ENCODE results near the gene SVEP1. TPM values are rescaled to one million over a fixed set of nuclear protein-coding genes. Genes with fewer than 3 reads are reported as not detected.

SVEP1 gene
- total and polyA plus RNA-seq, 3 experiments from 2014 or later = not detected

DNA sequence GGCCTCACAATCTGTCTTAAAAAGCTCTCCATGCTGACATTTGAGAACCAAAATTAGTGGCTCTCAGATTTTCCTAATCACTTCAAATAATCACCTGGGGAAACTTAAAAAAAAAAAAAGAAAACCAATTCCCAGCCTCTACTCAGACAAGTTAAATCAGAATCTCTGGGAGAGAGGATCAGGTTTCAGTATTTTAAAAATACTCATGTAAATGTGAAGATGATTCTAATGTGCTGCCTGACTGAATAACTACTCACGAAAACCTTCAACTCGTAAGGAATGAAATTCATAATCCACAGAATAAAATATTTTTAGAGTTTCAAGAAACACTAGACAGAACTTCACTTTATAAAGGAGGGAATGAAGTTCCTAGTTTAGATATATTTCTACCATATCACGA, 114.4 kb downstream of the SVEP1 start:
- no peaks in the 10 kb centered on the region for H3K36me3 Mint-ChIP-seq
- no peaks in the 10 kb centered on the region for H3K9me3 ChIP-seq (ENCODE audit: low read length)
- H3K27me3 Mint-ChIP-seq = peaks cover 0 to 1% of the 10 kb centered on the region in 2 donors
- no peaks in the 10 kb centered on the region for H3K4me1 ChIP-seq (ENCODE audit: insufficient read depth, low read length)
- no peak overlapping the region for H3K4me3 Mint-ChIP-seq
- CTCF ChIA-PET = no interaction called here
- no peaks in the 10 kb centered on the region for H3K27me3 ChIP-seq (ENCODE audit: insufficient read depth, low read length, poor library complexity, severe bottlenecking)
- DNase-seq = no peak
- H3K36me3 ChIP-seq (ENCODE audit: insufficient read depth, low read length) = no peaks in the 10 kb centered on the region
- no peaks in the 10 kb centered on the region for H3K4me1 Mint-ChIP-seq
- H3K27ac Mint-ChIP-seq = no peak overlapping the region
- H3K27ac ChIP-seq (ENCODE audit: low read depth, low read length) = no peak overlapping the region
- H3K4me3 ChIP-seq (ENCODE audit: low read length) = no peak overlapping the region
- H3K9me3 Mint-ChIP-seq = peaks cover 0 to 2% (median 0%) of the 10 kb centered on the region in 5 donors
- POLR2A ChIA-PET = no interaction called here

DNA sequence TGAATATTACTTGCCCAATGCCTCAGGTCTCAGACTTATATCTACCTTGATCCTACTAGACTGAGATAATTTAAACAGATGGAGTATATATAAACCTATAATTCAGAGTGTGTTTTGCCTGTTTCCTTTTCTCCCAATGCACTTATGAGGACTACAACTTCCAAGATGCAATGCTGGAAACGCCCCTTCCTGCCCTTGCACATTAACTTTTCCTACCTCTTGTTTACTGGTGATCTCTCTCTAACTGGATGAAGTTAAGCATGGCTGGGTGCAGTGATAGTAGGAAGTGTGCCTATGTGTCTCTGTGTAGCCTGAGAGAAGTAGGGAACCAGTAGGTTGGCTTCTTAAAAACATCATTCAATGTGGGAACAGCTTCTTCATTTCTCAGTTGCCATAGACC, 115.2 kb downstream of the SVEP1 start:
- Mint-ChIP-seq H3K4me3 (no peak overlapping the region), H3K4me1 (no peaks in the 10 kb centered on the region), H3K9me3 (no peaks in the 10 kb centered on the region), H3K27ac (no peak overlapping the region), H3K27me3 (peaks cover 0 to 1% of the 10 kb centered on the region in 2 donors), H3K36me3 (no peaks in the 10 kb centered on the region)
- H3K4me3 ChIP-seq (ENCODE audit: low read length) = no peak overlapping the region
- no peaks in the 10 kb centered on the region for H3K36me3 ChIP-seq (ENCODE audit: insufficient read depth, low read length)
- no peak overlapping the region for H3K27ac ChIP-seq (ENCODE audit: low read depth, low read length)
- DNase-seq = no peak
- POLR2A ChIA-PET = no interaction called here
- no peaks in the 10 kb centered on the region for H3K27me3 ChIP-seq (ENCODE audit: insufficient read depth, low read length, poor library complexity, severe bottlenecking)
- H3K9me3 ChIP-seq (ENCODE audit: low read length) = no peaks in the 10 kb centered on the region
- H3K4me1 ChIP-seq (ENCODE audit: insufficient read depth, low read length) = no peaks in the 10 kb centered on the region
- CTCF ChIA-PET = no interaction called here

DNA sequence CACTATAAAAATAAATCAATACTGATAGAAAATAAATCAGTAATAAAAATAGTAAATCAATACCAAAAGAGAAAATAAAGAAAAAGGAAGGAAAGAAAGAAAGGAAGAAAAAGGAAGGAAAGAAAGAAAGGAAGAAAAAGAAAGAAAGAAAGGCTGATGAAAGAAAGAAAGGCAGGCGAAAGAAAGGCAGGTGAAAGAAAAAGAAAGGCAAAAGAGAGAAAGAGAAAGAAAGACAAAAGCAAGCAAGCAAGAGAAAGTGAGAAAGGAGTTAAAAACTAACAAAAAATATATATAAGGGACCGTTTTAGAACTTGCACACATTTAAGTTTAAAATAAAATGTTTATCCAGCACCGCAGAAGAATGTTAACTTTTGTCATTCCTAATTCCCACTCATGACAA, 116.0 kb downstream of the SVEP1 start:
- CTCF ChIA-PET = no interaction called here
- no peak overlapping the region for H3K4me3 Mint-ChIP-seq
- H3K27me3 ChIP-seq (ENCODE audit: insufficient read depth, low read length, poor library complexity, severe bottlenecking) = no peaks in the 10 kb centered on the region
- H3K4me1 Mint-ChIP-seq = no peaks in the 10 kb centered on the region
- H3K9me3 Mint-ChIP-seq = peaks cover 0 to 2% (median 0%) of the 10 kb centered on the region in 5 donors
- H3K27me3 Mint-ChIP-seq = peaks cover 0 to 1% of the 10 kb centered on the region in 2 donors
- no peaks in the 10 kb centered on the region for H3K9me3 ChIP-seq (ENCODE audit: low read length)
- POLR2A ChIA-PET = no interaction called here
- no peaks in the 10 kb centered on the region for H3K4me1 ChIP-seq (ENCODE audit: insufficient read depth, low read length)
- H3K27ac ChIP-seq (ENCODE audit: low read depth, low read length) = no peak overlapping the region
- H3K27ac Mint-ChIP-seq = no peak overlapping the region
- no peak for DNase-seq
- H3K36me3 Mint-ChIP-seq = no peaks in the 10 kb centered on the region
- no peak overlapping the region for H3K4me3 ChIP-seq (ENCODE audit: low read length)
- no peaks in the 10 kb centered on the region for H3K36me3 ChIP-seq (ENCODE audit: insufficient read depth, low read length)

DNA sequence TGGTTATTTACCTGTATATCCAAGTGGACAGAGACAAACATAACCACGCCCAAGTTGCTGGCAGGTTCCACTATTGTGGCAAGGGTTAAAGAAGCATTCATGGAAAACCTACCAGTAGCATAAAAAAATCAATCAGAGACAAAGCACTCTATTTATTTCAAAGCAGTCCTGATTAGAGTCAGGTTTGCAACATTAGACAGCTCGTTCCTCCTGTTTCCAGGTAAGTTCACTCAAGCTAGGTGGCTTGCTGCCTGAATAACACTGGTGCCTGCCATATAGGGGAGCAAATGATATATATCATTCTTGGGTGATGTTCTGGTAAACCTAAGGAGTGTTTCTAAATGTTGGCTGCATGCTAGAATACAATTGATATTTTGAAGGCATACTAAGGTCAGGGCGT, 122.3 kb downstream of the SVEP1 start:
- H3K27me3 Mint-ChIP-seq = no peaks in the 10 kb centered on the region
- Histone ChIP-seq H3K27ac (ENCODE audit: low read depth, low read length) (no peak overlapping the region), H3K4me3 (ENCODE audit: low read length) (no peak overlapping the region), H3K36me3 (ENCODE audit: insufficient read depth, low read length) (no peaks in the 10 kb centered on the region), H3K4me1 (ENCODE audit: insufficient read depth, low read length) (no peaks in the 10 kb centered on the region), H3K9me3 (ENCODE audit: low read length) (no peaks in the 10 kb centered on the region), H3K27me3 (ENCODE audit: insufficient read depth, low read length, poor library complexity, severe bottlenecking) (no peaks in the 10 kb centered on the region)
- no peaks in the 10 kb centered on the region for H3K36me3 Mint-ChIP-seq
- H3K4me3 Mint-ChIP-seq = no peak overlapping the region
- H3K27ac Mint-ChIP-seq = no peak overlapping the region
- ChIA-PET POLR2A (no interaction called here), CTCF (no interaction called here)
- H3K9me3 Mint-ChIP-seq = peaks cover 0 to 2% (median 0%) of the 10 kb centered on the region in 5 donors
- no peak for DNase-seq
- H3K4me1 Mint-ChIP-seq = no peaks in the 10 kb centered on the region

DNA sequence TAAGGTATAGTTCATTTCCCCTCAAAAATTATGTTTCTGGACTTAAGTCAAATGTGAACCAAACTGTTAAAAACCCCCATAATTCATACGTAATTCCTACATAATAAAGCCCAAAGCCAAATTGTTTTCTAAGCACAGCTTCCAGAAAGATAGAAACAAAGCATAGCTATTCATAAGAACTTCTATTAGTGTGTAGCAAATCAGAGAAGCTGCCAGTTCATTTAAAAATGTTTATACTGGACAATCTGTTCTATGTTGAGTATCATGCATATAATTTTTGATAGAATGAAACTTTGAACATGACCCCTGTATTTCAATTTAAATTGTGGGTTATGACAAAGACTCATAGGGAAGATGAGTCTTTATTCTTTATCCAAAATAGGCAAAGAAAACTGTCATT, 122.9 kb downstream of the SVEP1 start:
- H3K27me3 ChIP-seq (ENCODE audit: insufficient read depth, low read length, poor library complexity, severe bottlenecking) = no peaks in the 10 kb centered on the region
- ChIA-PET CTCF (no interaction called here), POLR2A (no interaction called here)
- Mint-ChIP-seq H3K36me3 (no peaks in the 10 kb centered on the region), H3K4me3 (no peak overlapping the region), H3K4me1 (no peaks in the 10 kb centered on the region), H3K27ac (no peak overlapping the region), H3K27me3 (no peaks in the 10 kb centered on the region), H3K9me3 (peaks cover 0 to 2% (median 0%) of the 10 kb centered on the region in 5 donors)
- H3K4me1 ChIP-seq (ENCODE audit: insufficient read depth, low read length) = no peaks in the 10 kb centered on the region
- H3K36me3 ChIP-seq (ENCODE audit: insufficient read depth, low read length) = no peaks in the 10 kb centered on the region
- no peak overlapping the region for H3K4me3 ChIP-seq (ENCODE audit: low read length)
- no peaks in the 10 kb centered on the region for H3K9me3 ChIP-seq (ENCODE audit: low read length)
- DNase-seq = no peak
- no peak overlapping the region for H3K27ac ChIP-seq (ENCODE audit: low read depth, low read length)

DNA sequence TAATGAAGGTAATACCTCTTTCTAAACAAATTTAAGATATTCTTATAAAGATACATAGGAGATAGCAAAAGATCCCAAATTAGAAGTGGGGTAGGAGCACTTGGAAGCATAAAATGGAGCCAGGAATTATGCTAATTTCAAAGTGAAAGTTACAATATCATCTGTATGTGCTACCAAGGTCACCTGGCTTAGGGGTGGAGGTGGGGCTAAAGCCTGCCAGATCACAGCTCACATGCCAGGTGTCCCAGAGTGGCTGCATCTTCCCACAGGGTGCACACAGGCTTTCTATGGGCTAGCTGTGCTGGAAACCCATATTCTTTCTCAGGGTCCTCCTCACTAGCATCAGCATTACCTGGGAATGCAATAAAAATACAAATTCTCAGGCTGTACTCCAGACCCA, 123.7 kb downstream of the SVEP1 start:
- Mint-ChIP-seq H3K4me1 (no peaks in the 10 kb centered on the region), H3K36me3 (no peaks in the 10 kb centered on the region), H3K27ac (no peak overlapping the region), H3K4me3 (no peak overlapping the region), H3K9me3 (peaks cover 0 to 2% (median 0%) of the 10 kb centered on the region in 5 donors), H3K27me3 (no peaks in the 10 kb centered on the region)
- Histone ChIP-seq H3K4me3 (ENCODE audit: low read length) (no peak overlapping the region), H3K27me3 (ENCODE audit: insufficient read depth, low read length, poor library complexity, severe bottlenecking) (no peaks in the 10 kb centered on the region), H3K36me3 (ENCODE audit: insufficient read depth, low read length) (no peaks in the 10 kb centered on the region), H3K9me3 (ENCODE audit: low read length) (no peaks in the 10 kb centered on the region), H3K4me1 (ENCODE audit: insufficient read depth, low read length) (no peaks in the 10 kb centered on the region), H3K27ac (ENCODE audit: low read depth, low read length) (no peak overlapping the region)
- DNase-seq = no peak
- POLR2A ChIA-PET = no interaction called here
- CTCF ChIA-PET = no interaction called here

DNA sequence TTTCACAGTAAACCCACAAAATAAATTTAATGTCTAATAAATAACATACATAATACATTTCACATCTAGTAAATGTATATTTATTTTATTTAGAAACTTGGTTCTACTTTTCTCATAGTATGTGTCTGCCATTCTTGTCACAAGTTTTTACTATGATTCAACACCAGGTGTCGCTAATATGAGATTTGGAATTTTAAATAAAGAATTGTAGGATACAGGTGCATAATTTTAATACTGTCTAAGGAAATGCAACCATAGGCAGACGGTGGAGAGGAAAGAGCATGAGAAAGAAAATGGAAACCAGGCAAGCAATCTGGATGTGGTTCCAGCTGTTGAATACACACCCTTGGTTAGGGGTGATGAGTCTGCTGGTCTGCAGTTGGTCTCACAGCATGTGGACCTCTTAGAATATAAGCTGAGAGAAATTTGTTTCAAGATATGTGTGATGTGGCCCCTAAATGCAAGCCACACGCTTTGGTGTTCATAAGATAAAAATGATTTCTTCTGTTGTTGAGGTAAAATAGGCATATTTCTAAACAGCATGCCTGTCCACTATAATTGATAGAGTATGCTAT, 127.2 kb downstream of the SVEP1 start:
- no peak overlapping the region for H3K27ac ChIP-seq (ENCODE audit: low read depth, low read length)
- Mint-ChIP-seq H3K36me3 (no peaks in the 10 kb centered on the region), H3K4me3 (no peak overlapping the region), H3K27ac (no peak overlapping the region), H3K4me1 (no peaks in the 10 kb centered on the region), H3K9me3 (peaks cover 0 to 3% (median 0%) of the 10 kb centered on the region in 5 donors), H3K27me3 (no peaks in the 10 kb centered on the region)
- ChIA-PET CTCF (no interaction called here), POLR2A (no interaction called here)
- H3K27me3 ChIP-seq (ENCODE audit: insufficient read depth, low read length, poor library complexity, severe bottlenecking) = no peaks in the 10 kb centered on the region
- DNase-seq = no peak
- no peaks in the 10 kb centered on the region for H3K4me1 ChIP-seq (ENCODE audit: insufficient read depth, low read length)
- H3K36me3 ChIP-seq (ENCODE audit: insufficient read depth, low read length) = no peaks in the 10 kb centered on the region
- no peaks in the 10 kb centered on the region for H3K9me3 ChIP-seq (ENCODE audit: low read length)
- H3K4me3 ChIP-seq (ENCODE audit: low read length) = no peak overlapping the region

DNA sequence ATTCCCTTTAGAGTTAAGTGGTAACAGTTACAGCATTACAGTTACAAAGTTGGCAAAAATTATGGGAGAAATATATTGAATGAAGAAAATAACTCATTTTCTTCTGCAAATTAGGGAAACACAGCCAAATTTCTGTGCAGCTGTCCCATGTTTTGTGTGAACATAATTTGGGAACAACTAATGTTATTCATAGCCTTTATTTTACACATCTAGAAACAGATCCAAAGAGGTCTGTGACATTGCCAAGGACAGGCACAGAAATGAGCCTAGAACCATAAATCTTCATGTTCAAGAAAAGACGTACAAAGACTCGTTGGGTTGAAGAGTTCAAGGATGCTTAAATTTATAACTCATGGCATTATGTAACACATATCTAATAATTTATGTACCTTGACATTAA, 127.8 kb downstream of the SVEP1 start:
- H3K4me1 ChIP-seq (ENCODE audit: insufficient read depth, low read length) = no peaks in the 10 kb centered on the region
- H3K27me3 ChIP-seq (ENCODE audit: insufficient read depth, low read length, poor library complexity, severe bottlenecking) = no peaks in the 10 kb centered on the region
- H3K27ac ChIP-seq (ENCODE audit: low read depth, low read length) = no peak overlapping the region
- no peak for DNase-seq
- H3K36me3 ChIP-seq (ENCODE audit: insufficient read depth, low read length) = no peaks in the 10 kb centered on the region
- H3K27ac Mint-ChIP-seq = no peak overlapping the region
- no peaks in the 10 kb centered on the region for H3K9me3 ChIP-seq (ENCODE audit: low read length)
- H3K4me3 Mint-ChIP-seq = no peak overlapping the region
- no peaks in the 10 kb centered on the region for H3K36me3 Mint-ChIP-seq
- no peak overlapping the region for H3K4me3 ChIP-seq (ENCODE audit: low read length)
- H3K4me1 Mint-ChIP-seq = no peaks in the 10 kb centered on the region
- POLR2A ChIA-PET = no interaction called here
- CTCF ChIA-PET = no interaction called here
- H3K9me3 Mint-ChIP-seq = peaks cover 0 to 3% (median 0%) of the 10 kb centered on the region in 5 donors
- no peaks in the 10 kb centered on the region for H3K27me3 Mint-ChIP-seq

DNA sequence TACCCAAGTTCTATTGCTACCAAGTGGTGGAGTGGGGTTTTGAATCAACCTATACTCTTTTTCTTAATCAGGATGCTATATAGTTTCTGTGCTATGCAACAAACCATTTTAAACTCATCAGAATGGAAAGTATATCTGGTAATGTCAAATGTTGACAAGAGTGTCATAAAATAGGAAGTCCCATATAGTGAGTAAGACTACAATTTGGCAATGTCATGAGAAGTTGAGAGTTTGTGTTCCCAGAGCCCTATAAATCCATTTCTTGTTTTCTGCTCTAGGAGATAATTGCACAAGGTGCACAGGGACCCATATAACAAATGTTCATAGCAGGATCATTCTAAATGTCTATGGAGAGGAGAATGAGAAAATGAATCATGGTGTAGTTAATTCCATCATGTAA, 132.1 kb downstream of the SVEP1 start:
- Histone ChIP-seq H3K4me1 (ENCODE audit: insufficient read depth, low read length) (no peaks in the 10 kb centered on the region), H3K27me3 (ENCODE audit: insufficient read depth, low read length, poor library complexity, severe bottlenecking) (no peaks in the 10 kb centered on the region), H3K4me3 (ENCODE audit: low read length) (no peak overlapping the region), H3K36me3 (ENCODE audit: insufficient read depth, low read length) (no peaks in the 10 kb centered on the region), H3K27ac (ENCODE audit: low read depth, low read length) (no peak overlapping the region), H3K9me3 (ENCODE audit: low read length) (no peaks in the 10 kb centered on the region)
- H3K27me3 Mint-ChIP-seq = peaks cover 0 to 2% of the 10 kb centered on the region in 2 donors
- CTCF ChIA-PET = no interaction called here
- no peak for DNase-seq
- no peaks in the 10 kb centered on the region for H3K36me3 Mint-ChIP-seq
- no peak overlapping the region for H3K4me3 Mint-ChIP-seq
- H3K9me3 Mint-ChIP-seq = peaks cover 0 to 7% (median 2%) of the 10 kb centered on the region in 5 donors
- H3K4me1 Mint-ChIP-seq = no peaks in the 10 kb centered on the region
- POLR2A ChIA-PET = no interaction called here
- H3K27ac Mint-ChIP-seq = no peak overlapping the region
